Ovary (tissue), 9 donors: ENCODE data around the gene CSK. TPM values are rescaled to one million over a fixed set of nuclear protein-coding genes. Genes with fewer than 3 reads are reported as not detected.

Experiments used
- DNase-seq, 5 donors: peaks; one replicate each; pipeline ENCODE4 v3.0.0-alpha.2; 2019 to 2020
- H3K27ac ChIP-seq, 2 donors: fragments of 200-600 bp; one replicate each; pipeline versions ENCODE4 v1.5.1 to v1.8.0; 2019 to 2022
- H3K27me3 ChIP-seq: fragments of 200-600 bp; one replicate; pipeline ENCODE4 v1.8.0; 2022
- H3K36me3 ChIP-seq: fragments of 200-600 bp; sonication (generic); one replicate; pipeline ENCODE4 v1.5.1; 2019
- H3K4me1 ChIP-seq: one replicate; pipeline ENCODE4 v1.8.1; 2013; ENCODE audit warnings: mild to moderate bottlenecking, moderate library complexity; ENCODE audit not compliant: insufficient read depth
- H3K4me3 ChIP-seq: fragments of 200-600 bp; sonication (generic); one replicate; pipeline ENCODE4 v1.5.1; 2017
- H3K9me3 ChIP-seq, 2 donors: fragments of 200-600 bp in 1 of 2; sonication (generic) in 1 of 2; one replicate each; pipeline versions ENCODE4 v1.5.1 to v1.8.1; 2013 to 2019; ENCODE audit warnings: mild to moderate bottlenecking in 1 of 2, moderate library complexity in 1 of 2
- CTCF ChIP-seq, 3 donors: fragments of 450-650 bp in 2 of 3; fragments of 200-600 bp in 1 of 3; IDR thresholded peaks; one replicate each; pipeline versions ENCODE4 v1.5.1 to v1.8.0; 2016 to 2022; ENCODE audit warnings: antibody characterized with exemption in 3 of 3, mild to moderate bottlenecking in 1 of 3
- EP300 ChIP-seq: sonication (generic); formaldehyde crosslinking; IDR thresholded peaks from one replicate; pipeline ENCODE4 v1.6.1; 2017; ENCODE audit warnings: antibody characterized with exemption
- POLR2A ChIP-seq: fragments of 450-650 bp; IDR thresholded peaks from one replicate; pipeline ENCODE4 v1.6.1; 2017; ENCODE audit warnings: antibody characterized with exemption, mild to moderate bottlenecking, moderate library complexity
- WGBS, 3 donors: extraction: QIAGEN DNeasy Blood & Tissue Kit in 1 of 3; methylation state at CpG; one replicate each; pipeline versions ENCODE4 v1.1.5 to v1.1.7; 2013 to 2017; 5-methylcytosine and 5-hydroxymethylcytosine counted together
- intact Hi-C, 4 donors: fragments of 100-400 bp; cut with DNase I; formaldehyde crosslinking; loops; one replicate each; pipeline versions ENCODE4 v1.11.0 to v1.15.1; 2022 to 2023
- polyA plus RNA-seq, 2 donors: library from polyadenylated mRNA; stranded (reverse); fragments of 200-250 nt in 1 of 2; fragments of 350-450 nt in 1 of 2; fragmentation: Illumina TruSeq in 1 of 2; extraction: RNeasy Lipid Tissue Mini Kit (QIAGEN cat#74804) in 1 of 2; gene quantifications; one replicate each; pipeline ENCODE4 v1.2.3, GENCODE V29; 2013 to 2014
- total RNA-seq, 7 donors: library from RNA; depleted of rRNA in 2 of 7; stranded (reverse); fragments of >200 nt in 2 of 7; fragmentation: NEBNext Ultra II Directional in 3 of 7; extraction: Animal tissue kit (Norgen Biotek cat#: 25700) in 3 of 7; gene quantifications; one replicate each; pipeline versions ENCODE4 v1.1.0 to v1.2.4, GENCODE V29; 2016 to 2023
- donor health status: DM: no; HTN: no; CAD: no; lungs with moderate emphysema.
- donor health status: DM: no; HTN: no; CAD: no.
- donor health status: Bipolar disorder and iron deficiency.
- donor health status: DM: yes; HTN: yes; CAD: no.
- donor health status: DM: no; HTN: no; CAD: no.
- donor health status: DM: yes; HTN: yes; CAD: no.

The CSK gene
- total and polyA plus RNA-seq, 9 donors: 9.2 to 49.6 (median 41.1) TPM

- Histone ChIP-seq H3K4me3 (no peak overlapping the region), H3K27me3 (no peaks in the 10 kb centered on the region), H3K9me3 (no peaks in the 10 kb centered on the region), H3K36me3 (no peaks in the 10 kb centered on the region), H3K4me1 (no peaks in the 10 kb centered on the region), H3K27ac (no peak overlapping the region)
- DNase-seq: no peak
- no peak for TF ChIP-seq CTCF (IDR thresholded peaks at IDR 0.05)
- TF ChIP-seq POLR2A: no peak
- TF ChIP-seq EP300: no peak
- 85 to 91% (median 87%) methylated on average over 5 of the region's 5 CpGs for WGBS, 3 donors
- intact Hi-C loops: loop anchor here (5.0 to 10.0 kb wide), 4 partner anchors 141 to 221 kb away; partner anchors contain the start of gene SCAMP5 (in 1 of the 4)
Observed at GRCh38 chr15:74773329-74773728, 8.6 kb upstream of the CSK start.

- H3K36me3 ChIP-seq: no peaks in the 10 kb centered on the region
- H3K27ac ChIP-seq: no peak overlapping the region
- intact Hi-C loops: loop anchor here (5.0 to 10.0 kb wide), 4 partner anchors 141 to 221 kb away; partner anchors contain the start of gene SCAMP5 (in 1 of the 4)
- H3K4me3 ChIP-seq: no peak overlapping the region
- no peak for DNase-seq
- no peaks in the 10 kb centered on the region for H3K9me3 ChIP-seq
- no peak for TF ChIP-seq EP300
- TF ChIP-seq CTCF (IDR thresholded peaks at IDR 0.05): no peak
- TF ChIP-seq POLR2A: no peak
- H3K4me1 ChIP-seq: no peaks in the 10 kb centered on the region
- no peaks in the 10 kb centered on the region for H3K27me3 ChIP-seq
- 75 to 82% (median 81%) methylated on average over 5 of the region's 5 CpGs for WGBS, 3 donors
Observed at GRCh38 chr15:74773731-74774252, 8.1 kb upstream of the CSK start.

- WGBS, 3 donors: 76 to 77% (median 77%) methylated on average over 5 of the region's 5 CpGs
- no peak for DNase-seq
- H3K27me3 ChIP-seq: no peaks in the 10 kb centered on the region
- H3K36me3 ChIP-seq: no peaks in the 10 kb centered on the region
- H3K4me3 ChIP-seq: no peak overlapping the region
- intact Hi-C loops: loop anchor here in 2 of 4 donors (5.0 to 10.0 kb wide), 2 partner anchors 177 to 220 kb away; partner anchors contain the start of gene SCAMP5 (in 1 of the 2)
- H3K9me3 ChIP-seq: no peaks in the 10 kb centered on the region
- H3K27ac ChIP-seq: no peak overlapping the region
- no peak for TF ChIP-seq EP300
- no peak for TF ChIP-seq POLR2A
- TF ChIP-seq CTCF (IDR thresholded peaks at IDR 0.05): no peak
- H3K4me1 ChIP-seq: no peaks in the 10 kb centered on the region
Observed at GRCh38 chr15:74775132-74775562, 6.7 kb upstream of the CSK start.

GRCh38 chr15:74775894-74776293 is 6.0 kb upstream of the CSK start:
- Histone ChIP-seq H3K27ac (no peak overlapping the region), H3K4me3 (no peak overlapping the region), H3K4me1 (no peaks in the 10 kb centered on the region), H3K9me3 (no peaks in the 10 kb centered on the region), H3K36me3 (no peaks in the 10 kb centered on the region), H3K27me3 (no peaks in the 10 kb centered on the region)
- TF ChIP-seq POLR2A: no peak
- no peak for TF ChIP-seq EP300
- TF ChIP-seq CTCF (IDR thresholded peaks at IDR 0.05): no peak
- intact Hi-C loops: loop anchor here in 2 of 4 donors (5.0 to 10.0 kb wide), 2 partner anchors 176 to 219 kb away; partner anchors contain the start of gene SCAMP5 (in 1 of the 2)
- WGBS, 3 donors: 82 to 87% (median 85%) methylated on average over 4 of the region's 4 CpGs
- DNase-seq: no peak
